Stimulated activated CD8-positive, alpha-beta memory T cell treated with anti-CD3 and anti-CD28 coated beads, Interleukin-4, amount 100 ng/mL, for 4 hours (primary cell): ENCODE results near the gene TBX19.

Experiments
- DNase-seq, 2 donors: peaks; one replicate each; pipeline ENCODE4 v3.0.0-alpha.2; 2020; ENCODE audit warnings: low read depth in 2 of 2, low spot score in 1 of 2

TBX19 gene

GRCh38 chr1:168281603-168282325 lies 1.1 kb downstream of the TBX19 start:
- no peak for DNase-seq

- DNase-seq = no peak
Measured at GRCh38 chr1:168285521-168285790, 4.8 kb downstream of the TBX19 start.

DNA sequence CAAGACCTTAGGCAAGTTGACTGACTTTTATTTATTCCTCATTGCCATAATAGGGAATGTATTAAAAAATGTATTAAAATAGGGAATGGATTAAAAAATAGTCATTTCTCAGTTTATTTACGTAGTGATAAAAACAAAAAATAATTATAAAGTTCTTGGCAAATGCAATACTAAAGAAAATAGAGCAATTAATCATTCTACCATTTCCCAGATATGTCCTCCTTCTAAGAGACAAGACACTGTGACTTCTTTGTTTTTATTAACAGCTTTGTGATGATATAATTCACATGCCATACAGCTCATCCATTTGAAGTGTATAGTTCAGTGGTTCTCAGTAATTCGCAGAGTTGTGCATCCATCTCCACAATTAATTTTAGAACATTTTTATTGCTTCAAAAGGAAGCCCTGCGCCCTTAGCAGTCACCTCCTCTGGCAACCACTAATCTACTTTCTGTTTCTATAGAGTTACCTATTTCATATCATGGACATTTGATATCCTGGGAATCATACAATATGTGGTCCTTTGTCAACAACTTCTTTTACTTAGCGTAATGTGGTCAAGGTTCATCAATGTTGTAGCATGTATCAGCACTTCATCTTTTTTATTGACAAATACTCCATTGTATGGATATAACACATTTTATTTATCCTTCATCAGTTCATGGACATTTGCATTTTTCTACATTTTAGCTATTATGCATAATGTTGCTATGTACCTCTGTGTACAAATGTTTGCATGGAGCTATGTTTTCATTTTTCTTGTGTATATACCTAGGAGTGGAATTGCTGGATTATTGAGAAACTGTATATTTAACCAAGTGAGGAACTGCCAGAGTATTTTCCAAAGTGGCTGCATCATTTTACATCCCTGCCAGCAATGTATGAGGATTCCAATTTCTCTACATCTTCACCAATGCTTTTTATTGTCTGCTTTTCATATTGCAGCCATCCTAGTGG lies 5.6 kb downstream of the TBX19 start:
- DNase-seq = no peak

DNA sequence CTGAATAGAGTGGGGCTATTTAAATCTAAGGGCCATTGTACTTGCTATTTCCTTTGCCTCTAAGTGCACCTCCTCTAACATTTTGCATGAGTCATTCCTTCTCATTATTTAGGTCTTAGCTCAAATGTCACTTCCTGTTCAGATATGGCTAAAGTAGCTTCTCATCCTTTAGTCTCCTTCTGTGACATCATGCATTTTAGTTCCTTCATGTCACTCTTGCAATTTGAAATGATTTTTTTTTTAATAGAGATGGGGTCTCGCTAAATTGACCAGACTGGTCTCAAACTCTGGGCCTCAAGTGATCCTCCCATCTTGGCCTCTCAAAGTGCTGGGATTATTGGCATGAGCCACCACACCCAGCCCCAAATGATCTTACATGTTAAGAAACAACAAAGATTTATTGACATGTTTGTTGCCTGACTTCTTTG lies 6.6 kb downstream of the TBX19 start:
- DNase-seq = no peak

- no peak for DNase-seq
Measured at GRCh38 chr1:168288311-168289052, 7.8 kb downstream of the TBX19 start.

- DNase-seq = no peak
Measured at GRCh38 chr1:168291222-168291837, 10.7 kb downstream of the TBX19 start.

DNA sequence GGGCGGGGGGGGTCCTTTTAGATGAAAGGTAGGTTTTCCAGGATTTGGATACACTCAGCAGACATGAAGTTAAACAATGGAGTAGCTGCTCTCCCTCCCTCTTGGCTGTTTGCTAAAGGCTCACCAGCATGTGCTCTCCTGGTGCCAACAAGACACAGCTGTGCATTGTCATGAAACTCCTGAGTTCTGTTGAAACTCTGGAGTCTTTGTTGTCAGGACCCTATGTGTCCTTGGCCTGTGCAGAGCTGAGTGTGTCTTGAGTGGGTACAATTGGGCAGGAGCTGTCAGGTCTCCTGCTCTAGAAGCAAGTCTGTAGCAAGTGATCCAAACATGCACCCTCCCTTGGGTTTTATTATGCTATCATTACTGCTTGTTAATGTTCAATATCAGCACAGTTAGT lies 12.7 kb downstream of the TBX19 start:
- no peak for DNase-seq

DNA sequence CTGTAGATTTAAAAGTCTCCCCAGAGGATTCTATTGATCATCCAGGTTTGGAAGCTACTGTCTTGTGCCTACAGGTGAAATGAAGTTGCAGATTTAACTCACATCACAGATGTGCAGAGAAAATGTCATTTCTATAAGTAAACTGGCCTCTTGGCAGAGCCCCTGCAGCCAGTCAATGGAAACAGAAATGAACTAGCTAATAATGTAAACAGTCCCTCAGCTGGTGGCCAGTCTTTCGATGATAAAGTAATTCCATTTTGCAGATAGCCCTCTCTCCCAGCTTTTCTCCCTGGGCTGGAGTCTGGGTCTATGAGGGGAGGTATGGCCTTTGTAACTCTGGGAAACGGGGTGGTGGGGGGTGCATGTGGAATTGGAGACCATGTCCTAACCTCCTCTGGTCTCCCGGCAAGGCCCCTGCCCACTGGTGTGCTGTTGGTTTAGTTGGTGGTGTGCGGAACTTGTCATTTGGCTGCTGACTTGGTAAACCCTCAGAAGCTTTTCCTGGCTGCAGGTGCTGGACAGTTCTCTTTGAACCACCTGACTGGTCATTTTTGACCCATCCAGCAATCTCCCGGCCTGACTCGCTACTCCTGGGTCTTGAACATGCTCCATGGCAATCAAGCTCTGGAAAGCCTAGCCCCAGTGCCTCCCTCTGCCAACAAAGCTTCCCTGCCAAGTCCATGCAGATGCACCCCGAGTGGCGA lies 14.9 kb downstream of the TBX19 start:
- DNase-seq = no peak

DNA sequence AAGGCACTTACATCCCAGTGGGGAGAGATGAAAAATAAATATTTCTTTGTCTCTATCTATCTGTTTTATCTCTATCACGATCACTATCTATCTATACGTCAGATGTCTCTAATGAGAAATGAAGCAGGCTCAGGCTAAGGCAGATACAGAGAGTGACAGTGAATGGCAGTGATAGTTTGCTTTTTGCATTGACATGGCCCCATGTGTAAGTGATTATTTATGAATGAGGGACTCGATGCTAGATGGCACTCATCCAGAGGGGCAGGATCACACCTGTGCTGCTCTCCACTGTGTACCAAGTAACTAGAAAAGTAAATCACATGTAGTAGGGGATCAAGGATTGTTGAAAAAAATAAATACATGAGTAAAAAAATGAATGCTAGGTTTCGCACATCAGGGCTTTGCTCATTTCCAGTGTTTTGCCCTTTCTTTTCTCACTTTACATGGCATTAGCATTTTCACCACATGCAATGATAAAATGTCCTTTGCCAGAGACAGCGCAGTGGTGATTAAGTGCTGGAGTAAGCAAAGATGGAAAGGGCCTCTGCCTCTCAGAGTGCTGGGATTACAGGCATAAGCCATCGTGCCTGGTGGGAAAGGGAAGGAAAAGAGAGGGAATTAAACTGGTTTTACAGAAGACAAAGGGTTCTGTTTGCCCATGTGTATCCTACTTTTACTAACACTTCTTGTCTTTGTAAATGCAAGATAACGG lies 16.5 kb downstream of the TBX19 start:
- DNase-seq = no peak

DNA sequence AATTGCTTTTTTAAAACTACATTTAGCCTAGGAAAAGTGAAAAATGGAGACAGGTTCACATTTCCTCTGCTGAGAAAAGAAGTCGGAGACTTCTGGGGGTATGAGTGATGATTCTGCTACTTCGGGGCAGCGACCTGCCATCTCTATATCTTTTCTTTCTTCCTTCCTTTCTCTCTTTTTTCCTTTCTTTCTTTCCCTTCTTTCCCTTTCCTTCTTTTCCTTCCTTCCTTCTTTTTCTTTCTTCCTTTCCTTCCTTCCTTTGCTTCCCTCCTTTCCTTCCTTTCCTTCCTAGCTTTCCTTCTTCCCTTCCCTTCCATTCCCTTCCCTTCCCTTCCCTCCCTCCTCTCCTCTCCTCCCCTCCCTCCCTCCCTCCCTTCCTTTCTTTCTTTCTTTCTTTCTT lies 17.8 kb downstream of the TBX19 start:
- no peak for DNase-seq

- no peak for DNase-seq
Measured at GRCh38 chr1:168300626-168301025, 19.9 kb downstream of the TBX19 start.

GRCh38 chr1:168301664-168302320 lies 21.1 kb downstream of the TBX19 start:
- no peak for DNase-seq

DNA sequence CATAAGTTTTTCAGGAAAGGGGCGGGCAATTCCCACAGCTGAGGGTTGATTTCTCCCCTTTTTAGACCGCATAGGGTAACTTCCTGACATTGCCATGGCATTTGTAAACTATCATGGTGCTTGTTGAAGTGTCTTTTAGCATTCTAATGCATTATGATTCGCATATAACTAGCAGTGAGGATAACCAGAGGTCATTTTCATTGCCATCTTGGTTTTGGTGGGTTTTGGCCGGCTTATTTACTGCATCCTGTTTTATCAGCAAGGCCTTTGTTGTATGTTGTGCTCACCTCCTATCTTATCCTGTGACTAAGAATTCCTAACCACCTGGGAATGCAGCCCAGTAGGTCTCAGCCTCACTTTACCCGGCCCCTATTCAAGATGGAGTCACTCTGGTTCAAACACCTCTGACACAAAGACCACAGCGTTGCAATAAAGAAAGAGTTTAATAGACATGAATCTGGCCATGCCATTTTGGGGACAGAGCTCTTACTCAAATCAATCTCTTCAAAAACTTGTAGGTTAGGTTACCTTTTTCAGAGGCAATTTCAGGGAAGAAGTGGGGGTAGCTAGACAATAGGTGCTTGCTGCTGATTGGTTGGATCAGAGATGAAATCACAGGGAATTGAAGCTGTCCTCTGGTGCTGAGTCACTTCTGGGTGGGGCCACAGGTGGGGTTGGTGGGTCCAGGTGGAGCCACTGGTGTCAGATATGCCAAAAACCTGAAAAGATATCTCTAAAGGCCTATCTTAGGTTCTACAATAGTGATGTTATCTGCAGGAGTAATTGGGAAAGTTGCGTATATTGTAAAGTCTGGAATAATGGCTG lies 23.3 kb downstream of the TBX19 start:
- no peak for DNase-seq

DNA sequence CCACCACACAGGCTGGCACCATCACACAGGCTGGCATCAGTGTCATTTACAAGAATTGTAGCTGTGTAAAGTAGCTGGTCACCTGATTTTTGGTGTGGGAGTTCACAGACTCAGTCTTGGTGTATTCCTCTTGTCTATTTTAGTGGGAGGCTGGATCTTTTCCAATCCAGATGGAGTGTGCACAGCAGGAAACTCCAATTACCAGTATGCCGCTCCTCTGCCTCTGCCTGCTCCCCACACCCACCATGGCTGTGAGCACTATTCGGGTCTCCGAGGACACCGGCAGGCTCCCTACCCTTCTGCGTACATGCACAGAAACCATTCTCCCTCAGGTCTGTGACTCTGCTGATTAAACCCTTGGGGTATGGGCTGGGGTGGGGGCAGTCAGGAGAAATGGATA lies 24.2 kb downstream of the TBX19 start:
- DNase-seq = no peak

GRCh38 chr1:168312718-168313604 lies 32.3 kb downstream of the TBX19 start:
- DNase-seq = no peak

GRCh38 chr1:168316142-168316541 lies 35.5 kb downstream of the TBX19 start:
- no peak for DNase-seq

DNA sequence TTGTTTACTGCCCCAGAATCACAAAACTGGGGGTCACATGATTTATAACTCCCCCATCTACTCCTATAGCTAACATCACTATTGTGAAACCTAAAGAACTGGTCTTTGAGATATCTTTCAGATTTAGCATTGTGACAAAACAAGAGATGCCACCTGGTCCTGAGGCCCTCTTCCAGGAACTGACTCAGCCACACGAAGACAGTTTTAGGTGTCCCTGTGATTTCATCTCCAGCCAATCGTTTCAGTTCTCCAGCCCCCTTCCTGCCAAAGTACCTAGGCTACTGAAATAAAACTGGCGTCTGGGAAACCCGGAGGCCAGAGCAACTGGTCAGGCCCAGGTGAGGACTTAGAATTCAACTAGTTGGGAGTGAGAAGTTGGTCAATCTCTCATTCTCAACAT lies 36.6 kb downstream of the TBX19 start:
- no peak for DNase-seq

- DNase-seq = no peak
Measured at GRCh38 chr1:168319691-168320090, 39.0 kb downstream of the TBX19 start.
